ENCODE data around the gene MBOAT2.

The MBOAT2 gene

GRCh38 chr2:8805278-8806210, 197.9 kb downstream of the MBOAT2 start:
- no peak for DNase-seq

- no peak for DNase-seq
Measured at GRCh38 chr2:8803658-8804379, 199.7 kb downstream of the MBOAT2 start.

GRCh38 chr2:8802741-8803140, 200.7 kb downstream of the MBOAT2 start:
- DNase-seq, result no peak
